Left lung (tissue), 10 donors: ENCODE results near the gene MLPH. TPM values are rescaled to one million over a fixed set of nuclear protein-coding genes. Genes with fewer than 3 reads are reported as not detected.

ENCODE experiments used
- ATAC-seq: fragments of 200-7000 bp; cut with Tn5 transposase; one replicate; pipeline ENCODE4 v1.9.1; 2020; ENCODE audit warnings: moderate library complexity
- DNase-seq, 4 donors: peaks; one replicate each; pipeline ENCODE4 v3.0.0-alpha.2; 2013 to 2020
- H3K27ac ChIP-seq, 2 donors: fragments of 200-600 bp; sonication (generic) in 1 of 2; one replicate each; pipeline versions ENCODE4 v1.5.0 to v1.8.0; 2020 to 2021
- H3K27me3 ChIP-seq, 2 donors: fragments of 200-600 bp; sonication (generic) in 1 of 2; one replicate each; pipeline versions ENCODE4 v1.5.0 to v1.8.0; 2020 to 2021
- H3K36me3 ChIP-seq, 2 donors: fragments of 200-600 bp; sonication (generic) in 1 of 2; one replicate each; pipeline versions ENCODE4 v1.5.0 to v1.8.0; 2020 to 2021
- H3K4me1 ChIP-seq, 2 donors: fragments of 200-600 bp; one replicate each; pipeline ENCODE4 v1.8.0; 2021
- H3K4me3 ChIP-seq, 2 donors: fragments of 200-600 bp; sonication (generic) in 1 of 2; one replicate each; pipeline versions ENCODE4 v1.5.0 to v1.8.0; 2020 to 2021; ENCODE audit warnings: mild to moderate bottlenecking in 1 of 2
- H3K9me3 ChIP-seq, 2 donors: fragments of 200-600 bp; sonication (generic) in 1 of 2; one replicate each; pipeline versions ENCODE4 v1.5.0 to v1.8.0; 2020 to 2021
- intact Hi-C, 2 donors: fragments of 100-400 bp; cut with DNase I; formaldehyde crosslinking; loops; one replicate each; pipeline versions ENCODE4 v1.11.2 to v1.14.2; 2022
- polyA plus RNA-seq, 6 donors: library from polyadenylated mRNA; unstranded; fragments of 120-200 nt; gene quantifications; one replicate each; pipeline ENCODE4 v1.2.1, GENCODE V29; 2013; ENCODE audit not compliant: insufficient read length in 6 of 6
- total RNA-seq, 2 donors: library from RNA; stranded (reverse); fragmentation: NEBNext Ultra II Directional; extraction: Animal tissue kit (Norgen Biotek cat#: 25700); gene quantifications; one replicate each; pipeline ENCODE4 v1.2.1, GENCODE V29; 2021
- TF ChIP-seq, protein P1 (sequence below), 2 donors: fragments of 200-600 bp; sonication (generic) in 1 of 2; IDR thresholded peaks; one replicate each; pipeline versions ENCODE4 v1.5.0 to v1.8.0; 2021; ENCODE audit warnings: antibody characterized with exemption in 2 of 2
- donor health status: DM: no; HTN: yes; CAD: no.
- donor health status: DM: no; HTN: no; CAD: no.

Gene MLPH
- total and polyA plus RNA-seq, 8 donors = 1.9 to 296 (median 3.2) TPM

DNA sequence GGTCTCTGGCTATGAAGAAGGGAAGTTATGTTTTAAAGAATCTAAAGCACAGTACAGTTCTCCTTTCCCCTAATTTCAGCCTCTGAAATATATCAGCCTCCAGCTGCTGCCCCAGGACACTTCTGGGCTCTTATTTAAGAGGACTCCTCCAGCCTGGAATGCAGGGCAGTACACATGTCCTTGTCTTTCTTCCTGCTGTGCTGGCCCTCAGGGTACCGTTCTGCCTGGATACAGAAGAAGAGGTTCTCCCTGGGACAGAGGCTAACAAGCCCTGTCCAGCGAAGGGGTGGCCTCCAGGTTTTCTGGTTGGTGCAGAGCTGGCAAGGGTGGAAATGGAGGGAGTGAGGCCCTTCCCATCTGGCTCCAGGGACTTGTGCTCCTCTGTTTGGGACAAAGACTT lies 22.1 kb downstream of the MLPH start:
- TF ChIP-seq, protein P1, sequence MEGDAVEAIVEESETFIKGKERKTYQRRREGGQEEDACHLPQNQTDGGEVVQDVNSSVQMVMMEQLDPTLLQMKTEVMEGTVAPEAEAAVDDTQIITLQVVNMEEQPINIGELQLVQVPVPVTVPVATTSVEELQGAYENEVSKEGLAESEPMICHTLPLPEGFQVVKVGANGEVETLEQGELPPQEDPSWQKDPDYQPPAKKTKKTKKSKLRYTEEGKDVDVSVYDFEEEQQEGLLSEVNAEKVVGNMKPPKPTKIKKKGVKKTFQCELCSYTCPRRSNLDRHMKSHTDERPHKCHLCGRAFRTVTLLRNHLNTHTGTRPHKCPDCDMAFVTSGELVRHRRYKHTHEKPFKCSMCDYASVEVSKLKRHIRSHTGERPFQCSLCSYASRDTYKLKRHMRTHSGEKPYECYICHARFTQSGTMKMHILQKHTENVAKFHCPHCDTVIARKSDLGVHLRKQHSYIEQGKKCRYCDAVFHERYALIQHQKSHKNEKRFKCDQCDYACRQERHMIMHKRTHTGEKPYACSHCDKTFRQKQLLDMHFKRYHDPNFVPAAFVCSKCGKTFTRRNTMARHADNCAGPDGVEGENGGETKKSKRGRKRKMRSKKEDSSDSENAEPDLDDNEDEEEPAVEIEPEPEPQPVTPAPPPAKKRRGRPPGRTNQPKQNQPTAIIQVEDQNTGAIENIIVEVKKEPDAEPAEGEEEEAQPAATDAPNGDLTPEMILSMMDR (IDR thresholded peaks at IDR 0.05) = no peak
- ATAC-seq = peak; percentile 27
- Histone ChIP-seq H3K27me3 (no peaks in the 10 kb centered on the region), H3K9me3 (no peaks in the 10 kb centered on the region), H3K4me1 (peaks cover 9 to 39% of the 10 kb centered on the region in 2 donors), H3K36me3 (peaks cover 0 to 5% of the 10 kb centered on the region in 2 donors), H3K4me3 (no peak overlapping the region), H3K27ac (peak overlapping the region; percentile 41 to 63)
- DNase-seq = no peak
- intact Hi-C loops = no loop called here

DNA sequence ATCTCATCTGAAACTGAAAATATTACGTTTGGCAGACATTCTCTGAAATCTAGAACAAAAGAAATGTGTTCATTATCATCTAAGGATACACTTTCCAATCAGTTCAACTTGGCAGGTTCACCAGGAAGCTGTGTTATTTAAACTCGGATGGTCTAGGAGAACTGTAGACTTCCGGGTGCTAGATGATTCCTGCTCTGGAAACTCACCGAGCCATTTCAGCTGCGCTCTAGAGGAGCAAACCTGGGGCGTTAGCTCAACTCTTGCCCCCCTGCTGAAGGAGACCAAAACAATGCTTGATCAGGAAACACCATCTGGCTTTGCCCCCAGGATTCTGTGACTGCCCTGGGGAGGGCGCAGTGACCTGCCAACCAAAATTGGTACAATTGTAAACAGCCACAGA lies 22.9 kb downstream of the MLPH start:
- TF ChIP-seq, protein P1 (IDR thresholded peaks at IDR 0.05) = no peak
- peak overlapping the region; percentile 41 to 63 for H3K27ac ChIP-seq
- peaks cover 9 to 39% of the 10 kb centered on the region in 2 donors for H3K4me1 ChIP-seq
- H3K27me3 ChIP-seq = no peaks in the 10 kb centered on the region
- no peak for DNase-seq
- peak; percentile 45 for ATAC-seq
- intact Hi-C loops = loop anchor here in 1 of 2 donors (5.0 kb wide), 1 partner anchor 62 kb away; no protein-coding TSS in a partner anchor
- H3K9me3 ChIP-seq = no peaks in the 10 kb centered on the region
- no peak overlapping the region for H3K4me3 ChIP-seq
- peaks cover 0 to 4% of the 10 kb centered on the region in 2 donors for H3K36me3 ChIP-seq

DNA sequence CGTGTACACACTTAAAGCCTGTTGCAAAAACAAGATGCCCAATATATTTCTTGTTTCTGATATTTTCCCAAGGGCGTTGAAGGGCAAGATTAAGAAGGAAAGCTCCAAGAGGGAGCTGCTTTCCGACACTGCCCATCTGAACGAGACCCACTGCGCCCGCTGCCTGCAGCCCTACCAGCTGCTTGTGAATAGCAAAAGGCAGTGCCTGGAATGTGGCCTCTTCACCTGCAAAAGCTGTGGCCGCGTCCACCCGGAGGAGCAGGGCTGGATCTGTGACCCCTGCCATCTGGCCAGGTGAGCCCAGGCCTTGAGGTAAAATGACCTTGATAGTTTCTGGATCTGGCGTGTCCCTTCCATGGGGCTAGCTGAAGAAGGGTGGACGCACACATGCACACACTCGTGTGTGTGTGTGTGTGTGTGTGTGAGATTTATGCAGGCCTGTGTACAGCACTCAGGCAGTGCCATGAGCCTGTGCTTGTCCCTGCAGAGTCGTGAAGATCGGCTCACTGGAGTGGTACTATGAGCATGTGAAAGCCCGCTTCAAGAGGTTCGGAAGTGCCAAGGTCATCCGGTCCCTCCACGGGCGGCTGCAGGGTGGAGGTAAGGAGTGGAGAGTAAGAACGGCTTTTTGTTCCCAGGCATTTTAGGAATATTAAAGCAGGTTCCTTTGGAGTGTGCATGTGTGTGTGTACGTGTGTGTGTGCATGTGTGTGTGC lies 23.6 kb downstream of the MLPH start:
- peaks cover 0 to 9% of the 10 kb centered on the region in 2 donors for H3K36me3 ChIP-seq
- peaks cover 9 to 39% of the 10 kb centered on the region in 2 donors for H3K4me1 ChIP-seq
- no peak overlapping the region for H3K4me3 ChIP-seq
- ATAC-seq (peak; percentile 69), DNase-seq (peak in 1 of 4 donors; percentile 70)
- intact Hi-C loops = loop anchor here in 1 of 2 donors (5.0 kb wide), 1 partner anchor 62 kb away; no protein-coding TSS in a partner anchor
- peak overlapping the region in 1 of 2 donors; percentile 63 for H3K27ac ChIP-seq
- H3K27me3 ChIP-seq = no peaks in the 10 kb centered on the region
- H3K9me3 ChIP-seq = no peaks in the 10 kb centered on the region
- TF ChIP-seq, protein P1 (IDR thresholded peaks at IDR 0.05) = no peak

DNA sequence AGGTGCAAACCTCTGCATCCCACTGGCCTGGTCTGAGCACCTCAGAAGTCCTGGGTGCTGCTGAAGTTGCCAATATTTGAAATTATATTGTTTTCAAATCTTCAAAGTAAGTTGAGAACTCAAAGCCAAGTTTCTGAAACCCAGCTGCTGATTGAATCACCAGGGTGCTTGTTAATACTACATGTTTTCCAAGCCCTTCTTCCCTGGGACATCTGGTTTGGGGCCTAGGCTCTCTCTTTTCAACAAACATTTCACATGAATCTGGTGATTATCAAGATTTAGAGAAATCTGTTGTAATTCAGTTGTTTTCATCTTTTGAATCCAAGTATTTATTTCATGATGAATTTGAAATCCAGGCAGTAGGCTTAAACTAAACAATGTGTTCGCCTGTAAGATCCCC lies 24.4 kb downstream of the MLPH start:
- DNase-seq (no peak), ATAC-seq (no peak)
- H3K27ac ChIP-seq = peak overlapping the region in 1 of 2 donors; percentile 42
- no peaks in the 10 kb centered on the region for H3K9me3 ChIP-seq
- TF ChIP-seq, protein P1 (IDR thresholded peaks at IDR 0.05) = no peak
- H3K4me1 ChIP-seq = peaks cover 9 to 35% of the 10 kb centered on the region in 2 donors
- no peaks in the 10 kb centered on the region for H3K27me3 ChIP-seq
- H3K36me3 ChIP-seq = peaks cover 0 to 13% of the 10 kb centered on the region in 2 donors
- H3K4me3 ChIP-seq = no peak overlapping the region
- intact Hi-C loops = loop anchor here in 1 of 2 donors (5.0 kb wide), 1 partner anchor 61 kb away; no protein-coding TSS in a partner anchor

DNA sequence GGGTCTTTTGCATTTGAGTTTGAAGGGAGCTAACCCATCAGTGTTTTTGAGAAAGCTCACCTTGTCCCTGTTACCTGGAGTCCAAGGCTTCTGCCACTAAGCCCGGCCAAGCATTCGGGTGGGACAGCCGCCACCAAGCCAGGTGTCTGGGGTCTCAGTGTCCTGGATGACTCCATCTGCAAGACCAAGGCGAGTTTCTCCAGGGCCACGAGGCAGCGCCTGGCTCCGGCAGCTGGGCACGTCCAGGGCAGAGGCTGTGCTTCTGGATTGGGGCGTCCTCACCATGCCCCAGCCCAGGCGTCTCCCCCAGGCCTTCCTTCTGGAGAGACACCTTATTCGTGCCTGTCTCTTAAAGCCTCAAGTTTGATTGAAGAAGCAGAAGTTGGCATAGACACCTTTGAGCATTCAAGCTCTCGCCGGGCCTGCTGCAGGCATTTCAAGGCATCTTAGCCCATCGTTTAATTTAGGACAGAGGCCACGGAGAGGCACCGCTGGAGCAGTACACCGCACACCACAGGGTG lies 24.9 kb downstream of the MLPH start:
- Histone ChIP-seq H3K4me1 (peaks cover 9 to 35% of the 10 kb centered on the region in 2 donors), H3K36me3 (peaks cover 0 to 13% of the 10 kb centered on the region in 2 donors), H3K27ac (no peak overlapping the region), H3K27me3 (no peaks in the 10 kb centered on the region), H3K9me3 (no peaks in the 10 kb centered on the region), H3K4me3 (no peak overlapping the region)
- TF ChIP-seq, protein P1 (IDR thresholded peaks at IDR 0.05) = no peak
- intact Hi-C loops = loop anchor here in 1 of 2 donors (5.0 kb wide), 1 partner anchor 60 kb away; no protein-coding TSS in a partner anchor
- DNase-seq (no peak), ATAC-seq (no peak)
